GM12891 (cell line): ENCODE results near the gene KRTAP20-4.

Experiments used
- PAX5 ChIP-seq: IDR thresholded peaks from 2 replicates; pipeline ENCODE4 v1.6.1; 2011; ENCODE audit warnings: low read length, moderate library complexity, mild to moderate bottlenecking; ENCODE audit not compliant: insufficient read depth, severe bottlenecking
- POLR2A ChIP-seq: IDR thresholded peaks from 2 replicates; pipeline ENCODE4 v1.6.1; 2011; ENCODE audit warnings: low read depth, low read length, control low read depth
- POLR2AphosphoS5 ChIP-seq: IDR thresholded peaks from 2 replicates; pipeline ENCODE4 v1.6.1; 2011; ENCODE audit warnings: low read depth, low read length, control low read depth
- SPI1 ChIP-seq: IDR thresholded peaks from 2 replicates; pipeline ENCODE4 v1.6.1; 2011; ENCODE audit warnings: low read depth, low read length, control low read depth

DNA sequence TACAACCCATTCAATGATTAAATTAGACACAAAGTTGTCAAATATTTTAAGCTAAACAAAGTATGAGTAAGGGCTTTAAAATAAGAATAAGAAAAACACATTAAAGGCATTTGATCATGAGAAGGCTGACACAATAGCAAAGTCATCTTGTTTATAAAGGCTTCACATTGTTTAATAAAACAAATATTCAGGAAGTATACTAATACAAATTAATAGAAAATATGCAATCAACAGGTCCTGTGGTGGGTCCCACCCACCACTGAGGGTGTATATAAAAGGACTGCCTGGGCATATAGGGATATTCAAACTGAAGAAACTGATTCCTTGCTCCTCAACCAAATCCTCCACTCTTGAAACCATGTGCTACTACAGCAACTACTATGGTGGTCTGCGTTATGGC lies 14.5 kb downstream of the KRTAP20-4 start, which contains the start of gene KRTAP20-2:
- no peak for TF ChIP-seq POLR2A
- no peak for TF ChIP-seq POLR2AphosphoS5
- no peak for TF ChIP-seq SPI1
- TF ChIP-seq PAX5, result no peak
